SK-MEL-5 (cell line): ENCODE results near the gene AP2A2. TPM values are rescaled to one million over a fixed set of nuclear protein-coding genes. Genes with fewer than 3 reads are reported as not detected.

Source experiments
- DNase-seq: peaks from one replicate; pipeline ENCODE4 v3.0.0-alpha.2; 2016; ENCODE audit warnings: low read depth, low spot score
- in situ Hi-C: cut with HindIII; loops from 2 replicates; pipeline ENCODE4 v1.10.0; 2016; ENCODE audit warnings: low sequenced_read_pairs, high pct_unique_total_duplicates, low pct_unique_long_range_greater_than_20kb
- total RNA-seq: library from RNA; depleted of rRNA; stranded (reverse); fragments of >200 nt; shearing (Covaris generic); gene quantifications from 2 replicates; pipeline ENCODE4 v1.2.3, GENCODE V29; 2014

Gene AP2A2
- total RNA-seq, 1 experiment from 2014 or later, result 14.6 TPM

DNA sequence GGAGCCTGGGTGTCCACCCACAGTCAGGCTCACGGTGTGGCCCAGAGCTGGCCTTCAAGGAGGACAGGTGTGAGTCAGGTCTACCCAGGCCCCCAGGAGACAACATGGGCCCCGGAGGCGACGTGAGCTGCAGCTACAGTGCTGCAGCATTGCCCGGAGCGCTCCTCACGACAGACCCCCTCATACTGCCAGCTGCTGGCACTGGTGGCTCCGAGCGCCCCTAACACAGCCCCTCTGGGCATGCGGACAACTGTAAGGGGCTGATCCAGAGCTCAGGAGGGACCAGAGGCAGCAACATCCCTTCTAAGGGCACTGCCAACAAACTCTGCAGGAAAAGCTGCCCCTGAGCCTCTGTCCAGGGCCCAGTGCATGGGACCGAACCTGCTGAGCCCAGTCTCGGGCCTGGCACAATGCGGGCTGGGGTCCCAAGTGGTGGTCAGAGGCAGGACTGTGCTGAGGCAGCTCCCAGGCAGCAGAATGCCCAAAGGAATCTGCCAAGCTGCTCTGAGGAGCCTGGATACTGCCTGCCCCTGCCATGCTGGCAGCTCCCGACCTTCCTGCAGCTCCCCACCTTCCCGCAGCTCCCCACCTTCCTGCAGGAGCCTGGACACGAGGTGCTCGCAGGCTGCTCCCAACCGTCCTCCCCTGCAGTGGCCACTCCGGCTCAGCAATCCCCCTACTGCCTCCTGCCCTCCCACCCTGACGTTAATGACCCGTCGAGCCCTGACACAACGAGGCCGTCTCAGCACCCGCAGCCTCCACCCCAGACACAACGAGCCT is 30.1 kb upstream of the AP2A2 start:
- in situ Hi-C loops, result no loop called here
- DNase-seq, result no peak

- no peak for DNase-seq
- in situ Hi-C loops, result no loop called here
Measured at GRCh38 chr11:897253-898142, 28.2 kb upstream of the AP2A2 start.

GRCh38 chr11:898143-898511 is 27.5 kb upstream of the AP2A2 start:
- DNase-seq, result peak; percentile 21

GRCh38 chr11:898540-899190 is 27.0 kb upstream of the AP2A2 start:
- DNase-seq, result peak; percentile 47
- in situ Hi-C loops, result no loop called here

More at GRCh38 chr11:898143-898511, 27.5 kb upstream of the AP2A2 start:
- in situ Hi-C loops, result no loop called here

- in situ Hi-C loops, result no loop called here
- DNase-seq, result no peak
Measured at GRCh38 chr11:899724-900123, 25.9 kb upstream of the AP2A2 start.

DNA sequence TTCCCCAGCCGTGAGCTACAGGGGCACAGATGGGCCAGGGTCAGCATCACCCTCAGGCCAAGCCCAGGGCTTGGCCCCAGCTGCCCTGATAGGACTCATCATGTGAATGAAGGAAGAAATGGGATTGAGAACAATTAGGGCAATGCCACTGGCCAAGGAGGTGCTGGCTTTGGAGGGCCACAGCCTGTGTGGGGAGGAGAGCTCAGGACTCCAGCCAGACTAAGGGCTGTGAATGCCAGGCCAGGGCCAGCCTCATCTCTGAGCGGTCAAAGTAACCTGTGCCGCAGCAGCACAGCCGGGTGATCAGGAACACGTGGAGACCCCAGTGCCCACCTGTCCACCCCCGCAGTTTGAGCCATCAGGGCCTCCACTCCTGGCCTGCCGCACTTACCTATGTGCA is 25.1 kb upstream of the AP2A2 start:
- in situ Hi-C loops, result no loop called here
- DNase-seq, result no peak

DNA sequence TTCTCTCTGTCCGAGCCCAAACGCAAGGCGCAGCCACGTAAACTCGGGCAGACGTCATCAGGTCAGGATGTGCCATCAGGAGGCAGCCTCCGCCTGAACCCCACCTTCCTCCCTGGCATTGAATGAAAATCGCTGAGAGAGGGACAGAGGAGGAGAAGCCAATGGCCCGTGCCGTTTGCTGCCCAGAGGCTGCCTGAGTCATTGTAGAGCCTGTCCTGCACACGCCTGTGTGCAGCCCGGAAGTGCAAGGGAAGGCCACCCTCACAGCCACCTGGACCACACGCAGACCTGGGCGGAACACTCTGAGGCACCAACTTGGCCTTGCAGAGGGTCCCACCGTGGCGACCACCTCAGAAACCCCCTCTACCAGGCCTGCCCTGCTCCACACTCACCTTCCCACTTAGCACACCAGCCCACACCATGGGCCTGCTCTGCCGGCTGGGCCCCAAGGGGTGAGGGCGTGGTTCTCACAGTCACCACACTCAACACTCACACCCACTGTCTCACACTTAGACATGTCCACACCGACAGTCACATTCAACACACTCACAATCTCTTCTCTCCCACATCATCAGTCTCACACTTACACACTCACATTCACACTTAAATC is 24.1 kb upstream of the AP2A2 start:
- in situ Hi-C loops, result no loop called here
- no peak for DNase-seq

- no peak for DNase-seq
- in situ Hi-C loops, result no loop called here
Measured at GRCh38 chr11:904380-904779, 21.3 kb upstream of the AP2A2 start.

DNA sequence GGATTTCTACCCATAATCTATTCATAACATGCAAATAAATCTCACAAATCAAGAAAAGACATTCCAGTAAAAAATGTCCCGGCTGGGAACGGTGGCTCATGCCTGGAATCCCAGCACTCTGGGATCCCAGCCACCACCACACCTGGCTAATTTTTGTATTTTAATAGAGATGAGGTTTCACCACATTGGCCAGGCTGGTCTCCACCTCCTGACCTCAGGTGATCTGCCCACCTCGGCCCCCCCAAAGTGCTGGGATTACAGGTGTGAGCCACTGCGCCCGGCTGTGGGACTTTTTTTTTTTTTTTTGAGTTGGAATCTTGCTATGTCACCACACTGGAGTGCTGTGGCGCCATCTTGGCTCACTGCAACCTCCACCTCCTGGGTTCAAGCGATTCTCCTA is 19.7 kb upstream of the AP2A2 start:
- in situ Hi-C loops, result no loop called here
- no peak for DNase-seq

- in situ Hi-C loops, result no loop called here
- DNase-seq, result no peak
Measured at GRCh38 chr11:907668-908067, 18.0 kb upstream of the AP2A2 start.

DNA sequence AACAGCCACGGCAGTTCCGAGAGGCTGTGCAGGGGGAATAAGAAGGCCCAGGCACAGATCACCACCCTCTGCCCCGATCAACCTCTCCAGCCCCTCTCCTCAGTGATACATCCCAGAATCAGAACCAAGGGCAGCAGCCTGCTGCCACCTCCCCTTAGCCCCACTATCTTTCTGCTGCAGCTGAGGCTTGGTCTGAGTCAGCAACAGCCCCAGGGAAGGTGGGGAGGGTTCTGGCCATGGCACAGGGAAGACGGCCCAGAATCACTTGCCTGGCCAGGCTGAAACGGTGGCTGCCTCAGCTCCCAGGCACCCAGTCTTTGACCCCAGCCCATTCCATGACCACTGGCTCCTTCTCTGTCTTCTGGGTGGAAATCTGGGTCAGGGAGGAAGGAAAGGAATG is 17.4 kb upstream of the AP2A2 start:
- in situ Hi-C loops, result no loop called here
- no peak for DNase-seq

- in situ Hi-C loops, result no loop called here
Measured at GRCh38 chr11:909406-909805, 16.3 kb upstream of the AP2A2 start.

DNA sequence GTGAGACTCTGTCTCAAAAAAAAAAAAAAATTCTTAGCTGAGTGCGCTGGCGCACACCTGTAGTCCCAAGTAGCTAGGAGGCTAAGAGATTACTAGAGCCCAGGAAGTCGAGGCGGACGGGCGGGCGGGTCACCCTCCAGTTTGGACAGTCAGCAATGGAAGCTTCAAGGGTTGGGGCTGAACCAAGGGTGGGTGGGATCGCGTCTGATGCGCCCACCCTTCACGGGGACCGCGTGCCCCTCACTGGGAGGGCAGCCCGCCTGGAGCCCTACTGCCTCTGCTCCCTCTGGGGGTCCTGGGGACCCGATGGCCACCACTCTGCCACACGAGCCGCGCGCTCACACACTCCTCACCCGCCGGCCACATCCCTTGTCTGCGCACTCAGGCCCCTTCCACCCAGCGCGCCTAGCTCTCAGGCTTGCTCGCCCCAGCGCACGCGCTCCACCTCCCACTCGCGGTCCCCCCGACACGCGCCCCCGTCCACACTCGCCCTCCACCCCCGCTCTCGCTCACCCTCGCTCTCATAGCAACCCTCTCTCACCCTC is 15.6 kb upstream of the AP2A2 start:
- DNase-seq, result no peak
- in situ Hi-C loops, result no loop called here

More at GRCh38 chr11:909406-909805, 16.3 kb upstream of the AP2A2 start:
- no peak for DNase-seq

- peak; percentile 81 for DNase-seq
- in situ Hi-C loops, result no loop called here
Measured at GRCh38 chr11:910589-911030, 15.1 kb upstream of the AP2A2 start, which contains the start of gene CHID1. Gene CHID1 (minus strand): TSS chr11:910810. CDS start chr11:904816, 5,994 bp downstream.

- in situ Hi-C loops, result no loop called here
- peak; percentile 17 for DNase-seq
Measured at GRCh38 chr11:911031-911889, 14.4 kb upstream of the AP2A2 start.

- no peak for DNase-seq
- in situ Hi-C loops, result no loop called here
Measured at GRCh38 chr11:911890-912219, 13.8 kb upstream of the AP2A2 start.

DNA sequence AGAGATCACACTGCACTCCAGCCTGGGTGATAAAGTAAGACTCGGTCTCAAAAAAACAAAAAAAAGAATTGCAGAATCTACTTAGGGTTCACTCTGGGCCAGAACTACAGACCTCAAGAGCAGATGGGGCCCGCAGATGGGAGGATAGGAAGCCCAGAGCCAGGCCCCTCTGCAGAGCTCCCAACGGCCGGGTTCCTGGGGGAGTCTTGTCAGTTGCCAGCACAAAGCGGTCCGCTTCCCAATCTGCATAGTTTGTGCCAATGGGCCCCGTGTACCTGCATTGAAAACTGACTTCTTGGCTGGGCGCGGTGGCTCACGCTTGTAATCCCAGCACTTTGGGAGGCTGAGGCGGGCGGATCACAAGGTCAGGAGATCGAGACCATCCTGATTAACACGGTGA is 13.4 kb upstream of the AP2A2 start:
- in situ Hi-C loops, result no loop called here
- no peak for DNase-seq
